Measurements from ENCODE around the gene GABRR2.

GRCh38 chr6:89251170-89251569 lies 63.9 kb downstream of the GABRR2 start:
- no peak for TF ChIP-seq EZH2phosphoT487 (IDR thresholded peaks at IDR 0.05; ENCODE audit: borderline replicate concordance)
- TF ChIP-seq CTCF (conservative IDR thresholded peaks at IDR 0.05; ENCODE audit: low read length) = no peak

All from Loucy (cell line).